NCI-H446 (cell line): ENCODE data around the gene FES.
"Not testable (repeated sequence)": the region's sequence is repeated elsewhere in the genome, so short reads cannot be mapped to it uniquely, and the experiment has no call there.

ENCODE experiments used
- DNase-seq, 2 experiments: peaks; one replicate each; lab custom pipeline; 2025; lab: John Stamatoyannopoulos, UW

Gene FES

DNA sequence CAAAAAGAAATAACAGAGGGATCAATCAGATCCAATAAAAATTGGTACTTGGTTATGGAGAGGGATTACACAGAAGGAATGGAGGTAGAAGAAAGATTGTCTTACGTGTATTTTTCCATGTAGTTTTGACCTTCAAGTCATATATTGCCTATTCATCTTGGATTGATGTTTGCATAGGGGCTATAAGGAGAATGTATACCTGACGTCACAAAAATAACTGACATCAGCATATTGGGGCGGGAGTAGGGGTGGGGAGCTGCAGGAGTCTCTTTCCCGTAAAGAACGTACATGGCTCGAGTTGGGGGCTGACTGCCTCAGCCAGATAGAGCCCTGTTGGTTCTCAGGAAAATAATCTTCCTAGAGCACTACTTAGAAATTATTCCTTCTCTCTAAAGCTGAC, 21.8 kb upstream of the FES start:
- no peak for DNase-seq

DNA sequence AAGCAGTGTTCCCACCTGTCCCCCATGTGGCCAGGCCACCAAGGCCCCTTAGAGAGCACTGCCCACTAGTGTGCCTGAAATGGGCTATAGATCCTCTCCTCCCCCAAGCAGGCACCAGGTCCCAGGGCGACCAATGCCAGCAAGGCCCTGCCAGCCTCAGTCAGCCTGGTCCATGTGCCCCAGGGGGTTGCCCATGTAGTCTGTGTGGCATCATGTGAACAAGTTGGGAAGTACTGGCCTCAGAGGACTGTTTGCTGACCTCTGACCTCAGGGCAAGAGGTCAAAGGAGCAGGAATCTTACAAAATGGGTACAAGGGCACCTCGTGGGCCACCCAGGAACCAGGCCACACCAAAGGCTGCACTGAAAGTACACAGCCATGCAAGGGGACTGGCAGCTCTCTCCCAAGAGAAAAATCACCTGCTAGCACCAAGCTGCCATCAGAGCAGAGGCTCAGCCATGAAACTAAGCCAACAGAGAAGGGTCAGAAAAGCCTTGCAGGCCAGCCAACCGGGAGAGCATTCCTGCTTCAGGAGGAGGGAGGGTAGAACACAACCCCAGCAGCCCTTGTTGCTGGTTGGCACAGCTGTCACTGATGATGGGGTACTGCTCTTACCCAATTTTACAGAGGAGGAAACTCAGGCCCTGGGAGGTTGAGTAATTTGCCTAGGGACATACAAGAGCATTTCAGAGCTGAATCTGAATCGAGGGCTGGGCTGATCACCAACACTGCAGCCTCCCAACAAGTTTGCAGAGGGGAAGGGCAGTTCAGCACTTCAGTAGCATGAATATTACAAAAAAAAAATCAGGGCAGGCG, 21.1 kb upstream of the FES start:
- DNase-seq = no peak

DNA sequence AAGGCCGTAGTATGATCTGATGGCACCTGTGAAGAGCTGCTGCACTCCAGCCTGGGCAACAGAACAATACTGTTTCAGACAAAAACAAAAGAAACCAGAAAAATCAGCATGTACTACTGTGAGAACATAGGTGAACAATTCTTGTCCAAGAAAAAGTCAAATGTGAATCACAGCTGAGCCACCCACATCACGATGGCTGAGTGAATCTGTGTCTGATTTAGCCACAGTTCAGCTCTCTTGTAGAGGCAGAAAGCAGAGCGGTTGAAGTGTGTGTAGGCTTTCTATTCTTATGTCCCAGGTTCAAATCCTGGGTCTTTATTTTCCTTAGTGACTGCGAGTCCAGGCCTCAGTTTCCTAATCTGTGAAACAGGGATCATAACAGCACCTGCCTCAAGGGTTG, 20.3 kb upstream of the FES start:
- no peak for DNase-seq

DNA sequence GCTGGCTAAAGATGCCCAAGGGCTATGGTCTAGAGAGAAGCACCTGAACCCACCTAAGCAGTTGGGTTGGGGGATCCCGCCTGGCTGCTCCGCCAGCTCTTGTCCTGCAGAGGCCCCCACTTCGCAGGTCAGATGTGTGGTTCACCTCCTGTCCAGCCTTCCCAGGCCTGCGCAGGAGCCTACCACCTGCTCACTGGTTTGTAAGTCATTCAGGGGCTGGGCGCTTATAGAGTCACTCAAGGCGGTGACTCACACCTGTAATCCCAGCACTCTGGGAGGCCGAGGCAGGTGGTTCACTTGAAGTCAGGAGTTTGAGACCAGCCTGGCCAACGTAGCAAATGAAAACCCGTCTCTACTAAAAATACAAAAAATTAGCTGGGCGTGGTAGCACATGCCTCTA, 19.8 kb upstream of the FES start:
- no peak for DNase-seq

GRCh38 chr15:90865702-90866101, 18.6 kb upstream of the FES start:
- DNase-seq = no peak

- no peak for DNase-seq
Observed at GRCh38 chr15:90866161-90866715, 18.1 kb upstream of the FES start.

GRCh38 chr15:90866800-90867199, 17.5 kb upstream of the FES start:
- no peak for DNase-seq

DNA sequence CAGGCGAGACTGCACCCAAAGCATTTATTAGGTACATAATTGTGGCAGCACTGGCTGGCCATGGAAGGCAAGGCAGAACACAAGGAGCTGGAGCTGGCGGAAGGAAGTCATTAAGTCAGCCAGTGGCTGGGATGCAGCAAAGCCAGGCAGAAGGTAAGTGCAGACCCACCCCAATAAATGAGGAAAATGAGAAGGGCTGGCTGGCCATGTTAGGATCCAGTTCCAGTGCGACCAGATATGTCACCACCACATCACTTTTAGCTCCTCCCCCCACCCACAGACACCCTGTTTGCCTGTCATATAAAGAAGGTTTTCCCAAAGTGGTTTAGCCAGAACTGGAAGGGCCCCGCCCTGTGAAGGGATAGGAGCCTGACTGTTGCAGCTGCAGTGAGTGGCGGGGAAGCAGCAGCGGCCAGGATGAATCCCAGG, 16.0 kb upstream of the FES start, which contains the start of gene FURIN:
FURIN (plus strand) TSS at position 328 of the 429 bp plus-strand sequence. CDS start 7,153 bp downstream, outside the sequence.
- DNase-seq = no peak

- DNase-seq = no peak
Observed at GRCh38 chr15:90869140-90869541, 15.2 kb upstream of the FES start.

DNA sequence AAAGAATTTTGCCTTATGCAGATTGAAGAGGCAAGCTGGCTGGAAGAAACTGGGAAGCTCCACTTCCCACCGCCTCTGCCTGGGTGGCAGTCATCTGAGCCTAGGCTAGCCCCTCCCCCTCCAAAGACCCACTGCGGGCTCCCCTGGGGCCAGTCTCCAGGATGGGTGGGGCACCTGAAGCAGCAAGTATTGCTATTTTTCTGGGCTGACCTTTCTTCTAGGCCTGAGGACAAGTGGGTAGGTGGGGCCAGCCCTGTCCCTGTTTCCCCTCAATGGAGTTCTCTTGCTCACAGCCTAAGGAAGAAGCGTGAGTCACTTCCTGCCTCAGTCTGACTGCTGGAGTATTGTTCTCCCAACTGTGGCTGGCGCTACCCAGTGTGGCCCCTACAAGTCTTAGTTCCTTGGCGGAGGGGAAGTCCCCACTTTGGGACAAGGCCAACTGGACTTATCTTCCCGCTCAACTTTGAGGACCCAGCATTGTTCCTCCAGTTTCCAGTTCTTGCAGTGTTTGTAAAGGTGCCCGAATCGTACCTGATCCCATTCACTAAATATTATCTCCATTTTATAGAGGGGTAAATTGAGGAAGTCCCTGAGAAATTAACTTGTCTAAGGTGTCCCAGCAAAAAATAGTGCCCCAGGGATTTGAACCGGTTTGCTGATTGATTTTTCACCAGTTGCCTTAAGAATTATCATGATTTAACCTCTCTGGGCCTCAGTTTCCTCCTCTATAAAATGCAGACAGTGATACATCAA, 14.5 kb upstream of the FES start:
- no peak for DNase-seq

GRCh38 chr15:90870354-90871138, 13.8 kb upstream of the FES start:
- no peak for DNase-seq

DNA sequence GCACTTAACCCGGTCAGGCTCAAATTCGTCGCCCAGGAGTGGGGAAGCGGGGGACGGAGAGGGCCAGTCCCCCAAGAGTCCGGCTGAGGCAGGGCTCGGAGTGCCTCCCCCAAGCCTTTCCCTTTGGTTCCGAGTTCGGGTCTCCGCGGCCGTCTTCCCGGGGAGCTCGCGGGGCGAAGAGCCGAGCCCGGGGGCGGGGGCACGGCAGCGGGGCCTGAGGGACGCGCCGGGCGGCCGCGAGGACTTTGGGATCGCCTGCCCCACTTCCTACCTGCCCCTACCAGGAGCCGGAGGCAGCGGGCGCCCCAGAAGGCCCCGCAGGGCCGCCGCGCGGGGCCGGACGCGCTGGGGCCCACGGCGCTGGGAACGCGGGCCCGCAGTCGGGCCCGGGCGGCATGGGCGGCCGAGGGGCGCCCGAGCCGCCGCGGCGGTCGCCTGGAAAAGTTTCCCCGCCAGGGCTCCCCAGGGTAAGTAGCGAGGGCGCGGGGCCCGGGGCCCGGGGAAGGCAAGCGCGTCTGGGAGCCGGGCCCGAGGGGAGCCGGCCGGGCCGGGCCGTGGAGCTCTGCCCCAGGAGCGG, 13.1 kb upstream of the FES start:
- DNase-seq = no peak

DNA sequence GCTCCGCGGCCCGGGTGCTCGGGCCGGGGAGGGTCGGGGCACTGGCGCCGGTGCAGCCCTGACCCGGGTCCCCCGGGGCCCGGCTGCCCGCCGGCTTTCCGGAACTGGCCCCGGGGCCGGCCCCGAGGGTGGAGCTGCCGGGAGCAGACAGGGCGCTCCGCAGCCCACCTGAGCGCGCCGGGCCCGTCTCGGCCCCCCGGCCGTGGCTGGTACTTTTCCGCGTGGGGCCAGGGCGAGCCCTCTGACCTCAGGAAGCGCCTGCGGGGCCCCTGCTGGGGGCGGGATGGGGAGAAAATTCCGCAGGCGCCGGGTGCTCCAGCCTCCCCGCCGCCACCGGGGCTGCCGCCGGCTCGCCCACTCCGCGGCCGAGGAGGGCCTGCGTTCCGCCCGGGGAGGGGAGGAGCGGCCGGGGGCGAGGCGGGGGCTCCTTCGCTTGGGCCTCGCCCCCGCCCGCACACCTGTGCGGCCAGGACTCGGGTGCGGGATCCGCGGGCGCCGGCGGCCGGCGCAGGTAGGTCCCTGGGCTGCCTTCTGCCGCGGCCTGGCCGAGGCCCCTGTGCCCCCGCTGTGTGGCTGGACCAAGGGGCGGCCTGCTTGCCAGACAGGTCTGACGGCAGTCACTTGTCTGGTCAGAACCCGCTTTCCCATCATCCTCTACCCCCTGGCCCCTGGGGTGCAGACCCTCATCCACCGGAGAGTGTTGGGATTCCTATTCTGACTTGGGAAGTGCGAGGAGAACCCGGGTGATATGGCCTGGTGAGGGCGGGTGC, 12.4 kb upstream of the FES start:
- no peak for DNase-seq

- DNase-seq = no peak
Observed at GRCh38 chr15:90872486-90873184, 11.7 kb upstream of the FES start.

GRCh38 chr15:90873488-90873997, 10.8 kb upstream of the FES start:
- no peak for DNase-seq

- no peak for DNase-seq
Observed at GRCh38 chr15:90873998-90874605, 10.2 kb upstream of the FES start.

DNA sequence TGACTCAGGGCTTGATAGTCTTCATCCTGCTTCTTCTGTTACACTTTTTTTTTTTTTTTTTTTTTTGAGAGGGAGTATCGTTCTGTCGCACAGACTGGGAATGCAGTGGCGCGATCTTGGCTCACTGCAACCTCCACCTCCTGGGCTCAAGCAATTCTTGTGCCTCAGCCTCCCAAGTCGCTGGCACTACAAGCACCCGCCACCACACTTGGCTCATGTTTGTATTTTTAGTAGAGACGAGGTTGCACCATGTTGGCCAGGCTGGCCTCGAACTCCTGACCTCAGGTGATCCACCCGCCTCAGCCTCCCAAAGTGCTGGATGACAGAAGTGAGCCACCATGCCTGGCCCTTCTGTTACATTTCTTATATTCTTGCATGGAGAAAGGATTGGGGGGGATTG, 9.3 kb upstream of the FES start:
- not testable (repeated sequence) for DNase-seq

DNA sequence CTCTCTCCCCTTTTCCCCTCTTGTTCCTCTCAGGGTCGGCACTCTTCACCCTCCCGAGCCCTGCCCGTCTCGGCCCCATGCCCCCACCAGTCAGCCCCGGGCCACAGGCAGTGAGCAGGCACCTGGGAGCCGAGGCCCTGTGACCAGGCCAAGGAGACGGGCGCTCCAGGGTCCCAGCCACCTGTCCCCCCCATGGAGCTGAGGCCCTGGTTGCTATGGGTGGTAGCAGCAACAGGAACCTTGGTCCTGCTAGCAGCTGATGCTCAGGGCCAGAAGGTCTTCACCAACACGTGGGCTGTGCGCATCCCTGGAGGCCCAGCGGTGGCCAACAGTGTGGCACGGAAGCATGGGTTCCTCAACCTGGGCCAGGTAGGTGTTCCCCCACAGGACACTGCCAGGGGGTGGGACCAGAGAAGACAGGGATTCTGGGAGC, 8.7 kb upstream of the FES start:
- DNase-seq = no peak

GRCh38 chr15:90876046-90876445, 8.3 kb upstream of the FES start:
- no peak for DNase-seq
